ENCODE measurements around the gene ACP4. TPM values are rescaled to one million over a fixed set of nuclear protein-coding genes. Genes with fewer than 3 reads are reported as not detected.

Gene ACP4
- total RNA-seq, 1 donor from 2014 or later = not detected

- DNase-seq (no peak), ATAC-seq (ENCODE audit: poor library complexity) (no peak)
Observed at GRCh38 chr19:50833117-50833801, 43.0 kb downstream of the ACP4 start, which contains the start of gene KLK15. KLK15 (minus strand) TSS chr19:50833574; CDS start chr19:50831492, 2,082 bp downstream.

DNA sequence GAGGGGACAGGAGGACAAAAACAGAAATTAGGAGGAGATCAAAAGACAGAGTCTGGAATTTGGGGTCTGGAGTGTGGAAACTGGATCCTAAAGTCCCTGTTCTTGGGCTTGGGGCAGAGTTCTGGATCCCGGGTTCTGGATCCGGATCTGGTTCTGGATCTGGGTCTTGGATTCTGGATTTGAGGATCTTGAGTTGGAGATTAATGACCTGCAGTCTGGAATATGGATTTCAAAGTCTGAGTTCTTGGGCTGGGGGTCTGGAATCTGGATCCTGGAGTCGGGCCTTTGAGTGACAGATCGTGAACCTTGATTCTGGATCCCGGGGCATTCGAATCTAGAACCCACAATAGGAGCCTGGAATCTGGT lies 43.6 kb downstream of the ACP4 start:
- DNase-seq (no peak), ATAC-seq (ENCODE audit: poor library complexity) (no peak)
- intact Hi-C loops (cut with DNase I) = no loop called here

More at GRCh38 chr19:50833117-50833801, 43.0 kb downstream of the ACP4 start, which contains the start of gene KLK15:
- intact Hi-C loops (cut with DNase I) = no loop called here

GRCh38 chr19:50835103-50835784 lies 45.0 kb downstream of the ACP4 start:
- peak; percentile 34 for ATAC-seq (ENCODE audit: poor library complexity)
- intact Hi-C loops (cut with DNase I) = no loop called here
- no peak for DNase-seq

DNA sequence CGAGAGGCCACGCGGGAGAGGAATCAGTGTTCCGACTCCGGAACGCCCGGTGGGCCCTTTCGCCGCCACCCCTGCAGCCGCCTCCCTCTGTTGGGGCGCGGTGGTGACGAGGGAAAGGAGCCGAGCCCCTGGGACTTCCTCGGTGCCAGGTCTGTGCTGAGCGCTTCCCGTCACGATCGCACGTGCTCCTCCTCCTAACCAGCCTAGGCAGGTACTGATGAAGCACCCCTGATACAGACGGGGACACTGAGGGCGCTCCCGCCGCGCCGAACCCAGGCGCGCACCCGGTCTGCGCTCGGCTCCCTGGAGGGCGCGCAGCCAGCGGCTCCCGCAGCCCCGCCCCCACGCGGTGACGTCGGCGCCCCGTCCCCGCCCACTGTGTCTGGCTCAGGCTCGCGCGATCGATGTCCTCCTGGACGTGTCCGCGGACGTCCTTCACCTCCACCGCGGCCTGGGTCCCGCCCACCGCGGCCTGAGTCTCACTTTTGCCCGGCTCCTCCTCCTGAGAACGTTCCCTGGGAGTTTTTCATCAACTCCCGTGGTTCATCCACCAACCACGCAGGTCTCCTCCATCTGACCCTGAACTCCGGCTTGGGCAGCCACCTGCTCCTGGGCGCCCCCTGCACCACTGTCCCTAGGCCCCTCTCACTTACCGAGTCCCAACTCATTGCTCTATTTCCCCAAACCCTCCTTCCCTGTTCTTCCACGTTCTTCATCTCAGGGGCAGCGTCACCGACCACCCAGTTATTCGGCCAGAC lies 45.7 kb downstream of the ACP4 start:
- DNase-seq (peak; percentile 75), ATAC-seq (ENCODE audit: poor library complexity) (peak; percentile 95)
- intact Hi-C loops (cut with DNase I) = no loop called here

GRCh38 chr19:50836543-50837195 lies 46.5 kb downstream of the ACP4 start:
- intact Hi-C loops (cut with DNase I) = no loop called here
- ATAC-seq (ENCODE audit: poor library complexity) (no peak), DNase-seq (no peak)

DNA sequence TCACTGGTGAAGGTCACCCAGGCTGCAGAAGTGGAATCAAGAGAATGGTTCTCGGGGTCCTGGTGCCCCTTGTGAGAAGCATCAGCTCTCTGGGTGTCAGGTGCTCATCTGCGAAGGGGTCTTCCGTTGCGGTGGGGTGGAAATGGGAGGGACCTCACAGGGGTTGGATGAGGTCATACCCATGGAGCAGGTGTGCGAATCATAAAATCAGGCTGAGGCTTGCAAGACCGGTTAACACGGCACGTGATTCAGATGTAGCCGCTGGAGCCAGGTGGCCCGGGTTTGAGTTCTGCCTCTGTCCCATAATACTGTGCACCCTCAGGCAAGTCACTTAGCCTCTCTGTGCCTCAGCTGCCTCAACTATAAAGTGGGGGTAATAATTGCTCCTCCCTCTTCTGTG lies 47.1 kb downstream of the ACP4 start:
- ATAC-seq (ENCODE audit: poor library complexity) (no peak), DNase-seq (no peak)
- intact Hi-C loops (cut with DNase I) = no loop called here

DNA sequence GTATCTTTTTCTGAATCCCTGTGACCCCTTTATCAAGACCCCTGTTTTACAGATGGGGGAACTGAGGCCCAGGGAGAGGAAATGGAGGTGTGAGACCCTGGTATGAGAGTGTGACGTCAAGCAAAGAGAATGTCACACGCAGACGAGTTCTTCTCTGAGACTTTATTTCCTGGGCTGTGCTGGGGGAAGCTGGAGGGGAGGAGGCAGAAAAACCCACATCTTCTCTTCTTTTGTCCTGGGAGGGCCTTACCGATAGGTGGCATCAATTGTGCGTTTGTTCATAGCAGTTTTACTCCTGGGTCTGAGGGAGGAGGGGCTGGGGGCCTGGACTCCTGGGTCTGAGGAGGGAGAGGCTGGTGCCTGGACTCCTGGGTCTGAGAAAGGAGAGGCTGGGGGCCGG lies 48.0 kb downstream of the ACP4 start:
- DNase-seq = no peak
- intact Hi-C loops (cut with DNase I) = no loop called here
- ATAC-seq (ENCODE audit: poor library complexity) = no peak

DNA sequence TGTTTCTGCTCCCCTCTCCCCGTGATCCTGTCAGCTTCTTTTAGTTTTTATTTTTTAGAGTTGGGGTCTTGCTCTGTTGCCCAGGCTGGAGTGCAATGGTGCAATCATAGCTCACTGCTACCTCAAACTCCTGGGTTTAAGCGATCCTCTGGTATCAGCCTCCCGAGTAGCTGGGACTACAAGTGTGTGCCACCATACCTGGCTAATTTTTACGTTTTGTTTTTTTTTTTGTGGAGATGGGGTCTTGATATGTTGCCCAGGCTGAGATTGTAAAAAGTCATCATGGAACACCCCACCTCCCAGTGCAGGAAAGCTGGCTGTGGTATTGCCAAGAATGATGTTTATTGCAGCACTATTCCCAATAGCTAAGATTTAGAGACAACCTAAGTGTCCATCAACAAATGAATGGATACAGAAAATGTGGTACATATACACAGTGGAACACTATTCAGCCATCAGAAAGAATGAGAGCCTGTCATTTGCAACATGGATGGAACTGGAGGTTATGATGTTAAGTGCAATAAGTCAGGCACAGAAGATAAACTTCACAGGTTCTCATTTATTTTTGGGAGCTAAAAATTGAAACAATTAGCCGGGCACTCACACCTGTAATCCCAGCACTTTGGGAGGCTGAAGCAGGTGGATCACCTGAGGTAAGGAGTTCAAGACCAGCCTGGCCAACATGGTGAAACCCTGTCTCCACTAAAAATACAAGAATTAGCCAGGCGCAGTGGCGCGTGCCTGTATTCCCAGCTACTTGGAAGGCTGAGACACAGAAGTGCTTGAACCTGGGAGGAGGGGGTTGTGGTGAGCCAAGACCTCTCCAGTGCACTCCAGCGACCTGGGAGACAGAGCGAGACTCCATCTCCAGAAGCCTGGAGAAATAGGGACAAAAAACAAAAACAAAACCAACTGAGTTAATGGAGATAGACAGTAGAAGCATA lies 49.8 kb downstream of the ACP4 start:
- ATAC-seq (ENCODE audit: poor library complexity) (no peak), DNase-seq (no peak)
- intact Hi-C loops (cut with DNase I) = no loop called here

- no peak for ATAC-seq (ENCODE audit: poor library complexity)
- intact Hi-C loops (cut with DNase I) = no loop called here
- DNase-seq = no peak
Observed at GRCh38 chr19:50842130-50842529, 51.9 kb downstream of the ACP4 start.

- intact Hi-C loops (cut with DNase I) = no loop called here
- DNase-seq (no peak), ATAC-seq (ENCODE audit: poor library complexity) (no peak)
Observed at GRCh38 chr19:50843205-50843604, 53.0 kb downstream of the ACP4 start.

- no peak for DNase-seq
- no peak for ATAC-seq (ENCODE audit: poor library complexity)
- intact Hi-C loops (cut with DNase I) = no loop called here
Observed at GRCh38 chr19:50843701-50844221, 53.5 kb downstream of the ACP4 start.

DNA sequence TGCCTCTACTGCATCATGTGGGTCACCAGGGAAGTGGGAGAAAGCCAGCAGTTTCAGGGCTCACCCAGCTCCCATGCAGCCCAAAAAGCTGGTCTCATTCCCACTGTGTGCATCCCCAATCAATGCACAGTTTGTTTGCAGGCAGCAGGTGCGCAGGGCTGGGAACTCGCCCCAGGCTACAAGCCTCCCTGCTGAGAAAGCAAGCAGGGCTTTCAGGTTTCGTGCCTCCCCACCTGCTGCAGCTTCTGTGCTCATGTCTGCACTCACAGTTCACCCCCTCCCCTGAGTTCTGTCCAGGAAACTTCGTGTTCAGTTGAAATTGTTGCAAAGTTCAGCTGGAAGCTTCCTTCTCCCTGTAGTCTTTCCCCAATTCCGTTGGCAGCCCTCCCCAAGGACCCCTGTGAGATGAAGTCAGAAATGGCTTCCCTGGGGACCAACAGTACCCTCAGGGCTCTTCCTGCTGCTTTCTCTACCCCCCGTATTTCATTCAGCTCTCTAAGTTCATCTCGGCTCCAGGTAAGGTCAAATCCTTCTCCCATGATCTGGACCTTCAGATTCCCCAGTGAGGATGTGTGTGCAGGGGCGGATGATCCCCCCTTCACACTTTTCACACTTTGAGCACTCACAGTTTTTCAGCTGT lies 54.2 kb downstream of the ACP4 start:
- intact Hi-C loops (cut with DNase I) = no loop called here
- no peak for DNase-seq
- no peak for ATAC-seq (ENCODE audit: poor library complexity)

Other genes with a start within 250 kb of the ACP4 start
- gene LRRC4B, start 222.0 kb upstream of the ACP4 start, total RNA-seq = 1.0 TPM
- gene SYT3, start 150.5 kb upstream of the ACP4 start, total RNA-seq = 0.11 TPM
- 2.5 TPM for gene C19orf81, start 141.0 kb upstream of the ACP4 start, total RNA-seq
- 0.40 TPM for gene SHANK1, start 70.6 kb upstream of the ACP4 start, total RNA-seq
- 3.0 TPM for gene CLEC11A, start 67.1 kb upstream of the ACP4 start, total RNA-seq
- gene GPR32, start 20.0 kb upstream of the ACP4 start, total RNA-seq = not detected
- not detected for gene KLK1, start 33.4 kb downstream of the ACP4 start, total RNA-seq
- not detected for gene KLK15, start 43.2 kb downstream of the ACP4 start, total RNA-seq
- gene KLK3, start 64.5 kb downstream of the ACP4 start, total RNA-seq = not detected
- not detected for gene KLK2, start 83.0 kb downstream of the ACP4 start, total RNA-seq
- not detected for gene KLK4, start 121.0 kb downstream of the ACP4 start, total RNA-seq
- gene KLK5, start 162.6 kb downstream of the ACP4 start, total RNA-seq = not detected
- not detected for gene KLK6, start 179.2 kb downstream of the ACP4 start, total RNA-seq
- not detected for gene KLK7, start 193.5 kb downstream of the ACP4 start, total RNA-seq
- not detected for gene KLK8, start 211.2 kb downstream of the ACP4 start, total RNA-seq
- not detected for gene KLK10, start 229.3 kb downstream of the ACP4 start, total RNA-seq
- gene KLK11, start 236.2 kb downstream of the ACP4 start, total RNA-seq = not detected
- gene KLK12, start 244.6 kb downstream of the ACP4 start, total RNA-seq = not detected